CD1c-positive myeloid dendritic cell (primary cell): Measurements from ENCODE around the gene MRPL2.
"Not testable (repeated sequence)": the region's sequence is repeated elsewhere in the genome, so short reads cannot be mapped to it uniquely, and the experiment has no call there.

ENCODE experiments used
- DNase-seq: peaks from one replicate; pipeline ENCODE4 v3.0.0-alpha.2; 2016; ENCODE audit errors: extremely low spot score

MRPL2 gene

DNA sequence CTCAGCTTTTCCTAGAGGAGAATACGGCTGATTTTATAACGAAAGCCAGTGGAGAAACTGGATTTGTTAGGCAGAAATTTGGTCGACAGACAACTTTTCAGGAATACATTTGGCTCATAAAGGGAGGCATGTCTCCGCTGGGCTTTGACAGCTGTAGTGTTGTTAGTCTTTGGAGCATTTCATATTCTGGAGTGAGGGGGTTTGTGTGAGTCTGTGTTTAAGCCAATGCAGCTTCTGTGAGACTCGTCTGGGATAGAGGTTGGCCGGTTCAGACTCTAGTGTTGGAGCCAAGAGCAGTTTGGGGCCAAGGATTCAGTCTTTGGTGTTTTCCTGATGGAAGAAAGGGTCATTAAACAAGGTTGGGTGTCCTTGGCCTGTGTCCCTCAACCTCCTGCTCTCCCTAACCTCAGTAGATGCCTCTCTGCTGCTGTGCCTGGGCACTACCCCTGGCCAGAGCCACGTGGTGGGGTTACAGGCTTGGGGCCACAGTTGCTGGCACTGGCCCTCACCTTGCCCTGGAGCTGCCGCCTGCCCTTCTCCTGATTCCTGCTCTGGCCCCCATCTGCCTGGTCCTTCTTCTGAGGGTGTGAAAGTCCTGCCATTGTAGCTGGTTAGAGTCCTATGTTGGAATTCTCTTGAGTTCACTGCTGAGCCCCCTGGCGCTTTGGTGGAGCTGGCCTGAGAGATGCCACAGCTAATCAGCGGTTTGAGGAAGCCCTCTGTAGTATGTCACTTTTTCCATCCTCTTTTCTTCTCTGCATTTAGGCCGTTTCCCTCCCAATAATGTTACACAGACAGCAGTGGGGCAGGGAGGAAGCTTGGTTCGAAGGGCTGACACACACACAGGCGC lies 23.8 kb upstream of the MRPL2 start:
- DNase-seq, result no peak

DNA sequence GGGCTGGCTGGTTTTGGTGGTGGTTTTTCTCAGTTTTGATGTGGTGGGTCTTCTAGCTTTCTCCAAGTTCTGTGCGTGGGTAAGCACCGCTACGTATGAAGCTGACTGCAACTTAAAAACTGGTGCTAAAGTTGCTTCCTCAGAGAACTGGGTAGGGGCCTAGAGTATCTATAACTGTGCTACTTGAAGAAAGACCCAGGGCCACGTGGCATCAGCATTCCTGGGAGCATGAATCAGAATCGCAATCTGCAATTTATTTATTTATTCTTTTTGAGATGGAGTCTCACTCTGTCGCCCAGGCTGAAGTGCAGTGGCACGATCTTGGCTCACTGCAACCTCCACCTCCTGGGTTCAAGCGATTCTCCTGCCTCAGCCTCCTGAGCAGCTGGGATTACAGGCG lies 22.7 kb upstream of the MRPL2 start:
- not testable (repeated sequence) for DNase-seq

DNA sequence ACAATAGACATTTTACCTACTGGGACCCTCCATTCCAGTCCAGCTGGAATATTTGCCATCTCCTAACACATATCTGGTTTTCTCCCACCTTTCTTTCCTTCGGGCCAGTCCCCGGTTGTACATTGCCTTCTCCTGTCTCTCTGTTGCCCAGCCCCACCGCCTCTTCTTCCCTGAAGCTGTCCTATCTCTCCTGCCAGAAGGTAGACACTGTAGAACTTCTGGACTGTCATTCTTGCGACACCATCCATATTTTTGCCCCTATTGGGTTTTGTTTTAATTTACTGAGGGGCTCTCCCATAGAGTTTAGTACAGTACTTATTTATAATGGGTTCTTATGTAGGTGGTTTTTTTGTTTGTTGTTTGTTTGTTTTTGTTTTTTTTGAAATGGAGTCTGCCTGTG lies 21.8 kb upstream of the MRPL2 start:
- no peak for DNase-seq

DNA sequence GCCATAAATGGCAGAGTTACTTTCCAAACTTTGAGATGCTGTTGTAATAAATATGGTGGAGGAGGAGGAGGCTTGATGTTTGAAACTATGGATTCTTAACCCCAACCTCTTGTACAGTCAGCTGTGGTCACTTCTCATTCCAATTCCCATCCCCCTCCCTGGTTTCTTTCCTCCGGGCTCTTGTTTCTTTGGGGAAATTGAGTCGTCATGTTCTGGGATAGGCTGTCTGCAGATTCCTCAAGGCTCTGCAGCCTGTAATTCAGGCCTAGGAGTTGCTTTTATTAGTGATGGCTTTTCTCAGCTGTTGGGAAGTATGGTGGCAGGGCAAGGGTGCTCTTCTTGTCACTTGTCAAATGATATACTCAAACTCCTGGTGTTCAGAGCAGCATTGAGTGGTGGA lies 19.5 kb upstream of the MRPL2 start:
- DNase-seq, result no peak

DNA sequence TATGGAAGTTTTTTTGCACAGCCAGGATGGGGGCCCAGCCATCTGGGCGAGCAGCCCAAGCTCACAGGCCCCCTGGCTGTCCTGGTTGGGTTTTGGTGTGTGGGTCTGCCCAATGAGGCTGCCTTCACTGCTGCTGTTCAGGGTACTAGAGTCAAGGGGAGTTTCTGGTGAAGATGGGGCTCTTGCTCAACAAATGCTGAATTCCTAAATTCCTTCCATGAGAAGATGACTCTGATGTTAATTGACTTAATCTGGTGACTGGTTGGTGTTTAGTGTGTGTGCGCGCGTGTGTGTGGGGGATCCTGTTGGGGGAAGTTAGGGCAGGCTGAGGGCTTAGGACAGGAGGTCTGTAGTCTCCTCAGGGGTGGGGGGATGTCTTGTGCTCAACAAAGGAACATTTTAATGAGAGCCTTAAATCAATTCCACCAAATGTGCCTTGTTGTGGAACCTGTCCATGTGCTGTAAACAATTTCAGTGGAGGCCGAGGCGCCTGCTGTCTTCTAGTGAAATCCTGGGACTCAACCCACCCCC lies 18.8 kb upstream of the MRPL2 start:
- DNase-seq, result no peak

DNA sequence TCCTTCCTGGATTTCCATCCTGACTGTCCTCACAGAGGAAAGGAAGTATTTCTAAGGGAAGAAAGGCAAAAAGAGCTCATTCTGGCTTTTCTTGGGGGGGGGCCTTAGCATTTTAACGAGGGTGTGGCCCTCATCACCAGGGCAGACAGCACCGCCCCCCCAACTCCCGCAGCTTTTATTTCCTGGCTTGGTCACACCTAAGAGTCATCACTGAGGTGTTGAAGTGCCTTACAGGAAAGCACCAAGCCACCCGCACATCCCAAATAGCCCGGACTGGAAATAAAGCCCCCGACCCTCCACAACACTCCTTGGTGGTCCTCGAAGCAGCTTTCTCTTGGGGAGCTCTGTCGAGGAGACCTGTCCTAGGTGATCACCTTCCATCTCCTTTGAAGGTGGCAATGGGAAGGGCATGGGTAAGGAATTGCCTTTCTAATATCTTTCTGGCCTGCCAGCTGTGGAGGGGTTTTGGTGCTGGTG lies 18.1 kb upstream of the MRPL2 start:
- DNase-seq, result no peak

DNA sequence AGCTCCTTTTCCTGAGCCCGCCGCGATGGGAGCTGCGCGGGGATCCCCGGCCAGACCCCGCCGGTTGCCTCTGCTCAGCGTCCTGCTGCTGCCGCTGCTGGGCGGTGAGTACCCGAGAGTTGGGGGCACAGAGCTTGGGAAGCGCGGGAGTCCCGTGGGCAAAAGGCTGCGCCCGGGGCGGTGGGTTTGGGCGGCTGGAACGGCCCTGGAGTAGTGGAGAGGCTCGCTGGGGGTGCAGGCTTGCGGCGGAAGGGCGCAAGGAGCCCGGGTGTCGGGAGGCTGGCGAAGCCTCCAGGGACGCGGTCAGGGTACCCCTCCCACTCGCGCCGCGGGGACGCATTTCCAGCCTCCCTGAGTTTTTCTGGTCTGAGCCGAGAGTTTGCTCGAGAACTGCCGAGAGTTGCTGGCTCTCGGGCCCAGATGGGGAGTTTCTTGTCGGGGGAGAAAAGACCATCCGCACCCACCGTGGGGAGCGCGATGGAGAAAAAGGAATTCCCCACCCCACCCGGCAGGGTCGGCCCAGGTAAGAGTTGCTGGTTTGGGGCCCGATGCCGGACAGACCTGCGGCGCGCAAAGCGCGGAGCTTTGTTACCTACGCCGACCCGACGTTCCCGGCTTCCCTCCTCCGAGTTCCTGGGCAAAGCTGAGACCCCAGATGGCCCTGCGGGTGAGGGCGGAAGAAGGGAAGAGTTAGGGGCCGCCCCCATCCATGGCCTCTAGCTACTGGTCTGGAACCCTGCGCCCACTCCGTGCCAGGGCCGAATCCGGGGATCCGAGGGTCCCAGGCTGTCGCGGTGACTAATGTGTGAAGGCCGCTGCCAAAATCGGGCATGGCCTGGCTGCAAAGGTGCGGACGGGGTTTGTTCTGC lies 17.5 kb upstream of the MRPL2 start:
- DNase-seq, result no peak

DNA sequence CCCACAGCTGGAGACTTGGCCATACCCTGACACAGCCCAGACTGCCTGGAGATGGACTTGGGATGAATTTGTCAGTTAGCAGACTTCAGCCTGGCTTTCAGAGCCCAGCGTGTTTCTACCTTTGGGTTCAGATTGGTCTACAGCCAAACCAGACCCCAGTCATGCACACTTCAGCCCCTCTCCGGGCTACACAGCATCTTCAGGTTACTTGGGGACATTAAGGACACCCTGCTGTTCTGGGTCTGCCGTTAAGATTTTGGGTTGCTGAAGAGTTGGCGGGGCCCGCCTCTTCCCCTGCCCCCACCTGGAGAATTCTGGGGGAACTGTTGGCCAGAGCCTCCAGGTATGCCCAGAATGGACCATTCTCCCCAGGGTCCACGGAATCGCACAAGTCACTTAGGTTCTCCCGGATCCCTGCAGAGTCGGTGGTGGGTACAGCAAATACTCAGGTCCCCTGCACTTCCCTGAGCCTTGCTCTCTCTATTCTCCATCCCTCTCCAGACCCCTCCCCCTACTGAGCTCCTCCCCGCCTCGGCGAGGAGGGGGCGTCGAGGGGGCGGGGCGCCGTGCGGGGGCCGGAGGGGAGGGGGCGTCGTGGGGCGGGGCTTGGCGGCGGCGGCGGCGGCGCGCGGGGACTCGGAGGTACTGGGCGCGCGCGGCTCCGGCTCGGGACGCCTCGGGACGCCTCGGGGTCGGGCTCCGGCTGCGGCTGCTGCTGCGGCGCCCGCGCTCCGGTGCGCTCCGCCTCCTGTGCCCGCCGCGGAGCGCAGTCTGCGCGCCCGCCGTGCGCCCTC lies 16.6 kb upstream of the MRPL2 start, which contains the start of gene PTK7:
Gene PTK7, plus strand, starts transcription at position 645 of the 794 bp plus-strand sequence. CDS start 175 bp downstream, outside the sequence.
- DNase-seq, result peak; percentile 14

DNA sequence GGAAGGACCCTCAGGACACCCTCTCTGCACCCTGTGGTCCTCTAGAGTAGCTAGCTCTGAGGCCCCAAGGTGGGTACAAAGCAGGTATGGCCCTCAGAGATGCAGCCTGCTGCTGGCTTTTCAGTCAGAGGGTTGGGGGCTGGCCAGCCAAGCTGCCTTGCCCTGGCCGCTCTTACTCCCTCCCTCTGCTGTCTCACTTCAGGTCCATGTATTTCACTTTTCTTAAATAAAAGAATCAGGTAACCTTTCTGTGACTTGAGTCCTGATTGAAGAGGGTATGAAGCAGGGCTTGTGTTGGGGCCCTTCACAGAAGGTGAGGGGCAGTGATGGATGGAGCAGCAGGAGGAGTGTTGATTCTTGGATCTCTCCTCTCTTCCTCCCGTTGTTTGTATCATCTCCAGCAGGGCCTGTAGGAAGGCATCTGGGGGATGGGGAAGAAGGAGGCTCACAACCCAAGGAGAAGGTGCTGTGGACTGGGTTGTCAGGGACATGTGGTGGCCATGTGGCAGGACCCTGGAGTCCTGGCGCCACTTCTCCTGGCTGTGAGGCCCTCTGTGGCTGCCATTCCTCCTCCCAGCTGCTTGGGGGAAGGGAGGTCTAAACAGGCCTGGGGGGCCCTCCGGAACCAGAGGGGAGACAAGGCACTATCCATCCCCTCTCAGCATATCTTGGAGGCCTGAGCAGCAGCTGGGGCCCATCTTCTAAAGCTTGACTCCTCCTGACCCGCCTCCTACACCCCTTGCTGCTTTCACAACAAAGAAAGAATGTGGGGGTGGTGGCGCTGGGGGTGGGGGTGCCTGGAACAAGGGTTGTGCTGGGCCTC lies 15.8 kb upstream of the MRPL2 start:
- no peak for DNase-seq

DNA sequence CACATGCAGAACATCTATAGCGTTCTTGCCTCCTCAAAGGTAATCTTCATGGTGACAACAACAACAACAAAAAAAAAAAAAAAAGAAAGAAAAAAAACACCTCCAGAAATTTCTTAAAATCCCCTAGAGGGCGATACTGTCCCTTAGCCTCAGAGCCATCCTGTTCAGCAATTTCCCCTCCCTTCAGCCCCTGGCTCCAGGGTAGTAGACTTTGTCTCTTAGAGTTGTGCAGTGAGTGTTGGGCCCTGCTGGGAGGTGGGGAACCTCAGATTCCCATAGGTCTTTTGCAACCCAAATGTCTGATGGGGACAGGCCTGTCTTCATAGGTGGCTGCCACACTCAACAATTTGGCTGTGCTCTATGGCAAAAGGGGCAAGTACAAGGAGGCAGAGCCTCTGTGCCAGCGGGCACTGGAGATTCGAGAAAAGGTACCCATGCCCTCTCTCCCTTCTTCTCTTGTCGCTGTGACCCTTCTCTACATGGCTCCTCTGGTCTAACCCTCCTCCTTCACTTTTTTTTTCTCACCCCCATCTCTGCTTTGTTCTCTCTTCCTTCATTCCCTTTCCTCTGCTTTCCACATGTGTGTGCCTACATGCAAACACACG lies 10.9 kb upstream of the MRPL2 start:
- peak; percentile 26 for DNase-seq

DNA sequence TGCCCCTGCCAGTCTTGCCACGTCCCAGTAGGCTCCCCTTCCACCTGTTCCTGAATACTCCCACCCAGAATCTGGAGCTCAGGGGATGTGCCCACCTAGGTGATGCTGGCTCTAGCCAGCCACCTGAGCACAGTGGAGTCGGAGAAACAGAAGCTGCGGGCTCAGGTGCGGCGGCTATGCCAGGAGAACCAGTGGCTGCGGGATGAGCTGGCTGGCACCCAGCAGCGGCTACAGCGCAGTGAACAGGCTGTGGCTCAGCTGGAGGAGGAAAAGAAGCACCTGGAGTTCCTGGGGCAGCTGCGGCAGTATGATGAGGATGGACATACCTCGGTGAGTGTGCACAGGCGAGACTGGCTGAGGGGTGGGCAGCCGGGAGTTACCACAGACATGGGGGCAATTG lies 3.6 kb upstream of the MRPL2 start:
- DNase-seq, result no peak

DNA sequence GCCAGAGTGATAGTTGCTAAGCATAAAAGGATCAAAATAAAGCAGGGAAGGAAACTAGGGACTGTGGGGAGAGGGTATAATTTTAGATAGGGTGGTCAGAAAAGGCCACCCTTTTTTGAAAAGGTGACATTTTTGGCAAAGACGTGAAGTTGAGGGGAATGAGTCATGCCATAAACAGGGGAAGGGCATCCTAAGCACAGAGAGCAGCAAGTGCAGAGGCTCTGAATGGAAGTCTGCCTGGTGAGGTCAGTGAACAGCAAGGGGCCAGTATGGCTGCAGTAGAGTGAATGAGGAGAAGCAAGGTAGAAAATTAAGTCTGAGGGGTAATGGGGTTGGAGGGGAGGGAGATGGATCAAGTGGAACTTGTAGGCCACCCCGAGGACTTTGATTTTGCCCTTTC lies 2.6 kb upstream of the MRPL2 start:
- no peak for DNase-seq

DNA sequence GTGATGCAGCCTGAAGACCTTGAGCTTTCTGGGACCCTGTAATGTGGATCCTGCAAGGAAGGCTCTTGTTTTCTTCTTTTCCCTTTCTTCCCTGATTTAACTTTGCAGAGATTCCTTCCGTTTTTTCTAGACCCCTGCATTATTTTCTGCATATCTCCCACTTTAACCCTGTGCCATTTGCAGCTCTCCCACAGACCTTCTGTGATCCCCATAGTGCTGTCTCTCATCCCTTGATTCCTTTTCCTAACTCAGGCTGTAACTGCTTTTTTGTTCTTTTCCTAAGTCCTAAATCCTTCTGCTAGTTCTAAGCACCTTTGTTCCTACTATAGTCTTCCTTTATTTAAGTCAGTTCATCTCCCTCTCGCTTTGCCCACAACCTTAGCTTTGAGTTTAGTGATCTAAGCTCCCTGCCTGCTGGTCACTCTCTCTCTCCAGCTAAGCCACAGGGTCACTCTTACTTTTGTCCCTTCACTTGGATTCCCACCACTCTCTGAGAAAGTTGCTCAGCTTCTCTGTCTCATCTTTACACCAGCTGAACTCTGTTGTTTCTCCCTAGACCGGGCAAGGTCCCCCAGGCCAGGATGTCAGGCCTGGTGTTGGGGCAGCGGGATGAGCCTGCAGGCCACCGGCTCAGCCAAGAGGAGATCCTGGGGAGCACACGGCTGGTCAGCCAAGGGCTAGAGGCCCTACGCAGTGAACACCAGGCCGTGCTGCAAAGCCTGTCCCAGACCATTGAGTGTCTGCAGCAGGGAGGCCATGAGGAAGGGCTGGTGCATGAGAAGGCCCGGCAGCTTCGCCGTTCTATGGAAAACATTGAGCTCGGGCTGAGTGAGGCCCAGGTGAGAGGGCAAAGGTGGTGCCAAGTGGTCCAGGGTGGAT lies 1.8 kb upstream of the MRPL2 start:
- DNase-seq, result no peak

DNA sequence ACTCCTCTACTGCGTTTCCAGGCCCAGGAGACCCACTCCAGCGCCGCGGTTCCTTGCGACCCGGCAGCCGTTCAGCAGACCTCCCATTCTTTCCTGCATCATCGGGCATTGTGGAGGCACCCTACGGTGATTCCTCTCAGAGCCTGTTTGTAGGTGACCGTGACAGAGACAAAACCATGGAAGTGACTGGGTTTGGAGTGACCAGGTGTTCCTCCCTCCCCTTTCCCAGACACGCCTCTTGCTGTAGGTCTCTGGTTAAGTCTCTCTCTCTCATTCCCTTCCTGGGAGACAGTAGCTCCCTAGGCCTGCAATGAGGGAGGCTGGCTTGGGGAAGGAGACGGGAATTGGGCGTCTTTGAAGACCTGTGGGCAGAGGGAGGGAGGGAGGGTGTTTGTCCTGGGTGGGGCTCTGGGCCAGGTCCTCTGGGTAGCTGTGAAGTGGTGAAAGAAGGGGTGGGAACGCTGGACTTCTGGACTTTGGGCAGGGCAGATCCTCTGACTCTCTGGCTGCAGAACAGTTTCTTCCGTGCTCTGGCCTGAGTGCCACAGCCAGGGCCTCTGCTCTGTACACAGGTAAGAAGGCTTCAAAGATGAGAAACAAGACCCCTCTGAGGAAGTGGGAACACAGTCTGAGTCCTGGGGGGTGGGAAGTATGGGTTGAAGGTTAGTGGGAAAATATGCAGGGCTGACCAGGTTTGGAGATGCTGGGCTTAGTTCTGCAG lies 960 bp upstream of the MRPL2 start:
- no peak for DNase-seq

DNA sequence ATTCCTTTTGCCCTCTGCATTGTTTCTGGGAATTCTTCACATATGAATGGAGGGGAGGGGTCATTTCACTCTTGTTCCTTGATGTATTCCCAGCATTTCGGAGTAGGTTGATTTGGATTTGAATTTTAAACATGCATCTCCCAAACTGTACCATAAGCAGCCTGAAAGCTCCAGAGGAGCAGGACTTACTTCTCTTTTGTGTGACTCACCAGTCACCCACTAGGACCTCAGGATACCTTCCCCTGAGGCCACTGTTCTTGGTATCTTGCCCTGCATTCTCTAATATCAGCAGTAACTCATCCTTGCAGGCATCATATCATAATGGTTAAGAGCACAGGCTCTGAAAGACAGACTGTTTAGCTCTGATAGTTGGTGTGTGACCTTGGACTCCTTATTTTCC lies 703 bp downstream of the MRPL2 start:
- DNase-seq, result peak; percentile 25

DNA sequence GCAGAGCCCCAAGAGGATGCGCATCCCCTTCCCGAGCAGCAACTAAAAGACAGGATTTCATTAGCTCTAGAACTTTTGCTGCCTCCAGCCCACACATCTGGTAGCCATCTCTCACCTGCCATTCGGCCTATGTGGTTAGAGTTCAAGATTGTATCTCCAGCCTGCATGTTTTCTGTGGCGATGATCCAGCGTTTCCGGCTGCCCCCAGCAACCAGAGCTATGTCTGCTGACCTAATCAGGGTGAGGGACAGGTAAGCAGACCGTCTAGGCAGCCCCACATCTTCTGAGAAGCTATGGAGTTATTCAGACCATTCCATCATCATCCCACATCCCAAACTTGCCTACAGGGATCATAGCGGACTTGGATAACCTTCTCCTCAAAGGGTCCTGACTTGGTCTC lies 3.3 kb downstream of the MRPL2 start:
- no peak for DNase-seq

DNA sequence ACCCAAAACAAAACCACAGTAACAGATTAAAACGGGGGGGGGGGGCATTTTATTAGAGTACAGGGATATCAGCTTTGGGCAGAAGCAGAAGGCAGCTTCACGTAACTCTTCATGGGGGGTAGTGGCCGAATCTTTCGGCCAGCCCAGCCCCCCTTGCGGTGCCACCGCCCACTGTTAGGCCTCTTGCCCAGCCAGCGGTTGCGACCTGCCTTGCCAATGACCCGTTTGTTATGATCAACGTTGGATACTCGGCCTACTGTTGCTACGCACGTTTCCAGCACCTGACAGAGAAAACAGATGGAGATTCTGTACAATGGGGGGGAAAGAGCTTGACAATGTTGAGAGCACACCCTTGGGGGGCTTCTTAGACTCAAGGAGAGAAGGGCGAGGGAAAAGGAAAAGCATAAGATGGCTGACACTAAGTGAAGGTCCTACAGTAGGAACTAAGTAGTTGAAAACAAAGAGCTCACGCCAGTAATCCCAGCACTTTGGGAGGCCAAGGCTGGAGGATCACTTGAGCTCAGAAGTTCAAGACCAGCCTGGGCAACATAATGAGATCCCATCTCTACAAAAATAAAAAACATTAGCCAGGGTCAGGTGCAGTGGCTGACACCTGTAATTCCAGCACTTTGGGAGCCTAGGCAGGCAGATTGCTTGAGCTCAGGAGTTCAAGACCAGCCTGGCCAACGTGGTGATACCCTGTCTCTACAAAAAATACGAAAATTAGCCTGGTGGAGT lies 4.9 kb downstream of the MRPL2 start:
- no peak for DNase-seq
